ENCODE results near the gene MRPL34.
A peak's percentile ranks its signal among the peaks of the same experiment; 100 is the strongest.

The MRPL34 gene

GRCh38 chr19:17275441-17276175 is 30.1 kb upstream of the MRPL34 start:
- TF ChIP-seq CTCF (conservative IDR thresholded peaks at IDR 0.05) = no peak
- no peak overlapping the region for H3K27ac ChIP-seq

DNA sequence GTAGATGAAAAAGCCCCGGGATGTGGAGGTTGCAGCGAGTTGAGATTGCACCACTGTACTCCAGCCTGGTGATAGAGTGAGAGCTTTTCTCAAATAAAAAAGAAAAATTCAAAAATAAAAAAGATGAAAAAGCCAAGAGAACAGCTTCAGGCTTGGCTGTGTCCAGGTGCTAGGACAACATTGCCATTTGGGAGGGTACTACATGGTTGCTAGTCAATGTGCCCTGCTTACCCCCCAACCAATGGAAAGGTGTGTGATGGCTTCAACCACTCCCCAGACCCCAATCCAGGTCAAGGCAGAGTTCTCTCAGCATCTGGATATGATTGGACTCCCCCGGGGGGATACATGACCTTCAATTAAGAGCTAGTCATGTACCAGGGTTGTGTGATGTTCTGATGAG is 26.2 kb upstream of the MRPL34 start:
- no peak overlapping the region for H3K27ac ChIP-seq

GRCh38 chr19:17281391-17282304 is 24.0 kb upstream of the MRPL34 start, which contains the start of gene ANKLE1:
TSS of gene ANKLE1 (plus strand) at chr19:17281901. CDS start at chr19:17281921, 20 bp downstream.
- H3K27ac ChIP-seq = peak within 1 kb of the TSS; percentile 22; the same call in 1 of the 2 replicates
- TF ChIP-seq CTCF (conservative IDR thresholded peaks at IDR 0.05) = no peak

More for the DNA sequence above, 26.2 kb upstream of the MRPL34 start:
- no peak for TF ChIP-seq CTCF (conservative IDR thresholded peaks at IDR 0.05)

GRCh38 chr19:17282488-17283125 is 23.1 kb upstream of the MRPL34 start:
- H3K27ac ChIP-seq = peak overlapping the region; percentile 22; the same call in 1 of the 2 replicates
- peak; percentile 96 for TF ChIP-seq CTCF (conservative IDR thresholded peaks at IDR 0.05)

DNA sequence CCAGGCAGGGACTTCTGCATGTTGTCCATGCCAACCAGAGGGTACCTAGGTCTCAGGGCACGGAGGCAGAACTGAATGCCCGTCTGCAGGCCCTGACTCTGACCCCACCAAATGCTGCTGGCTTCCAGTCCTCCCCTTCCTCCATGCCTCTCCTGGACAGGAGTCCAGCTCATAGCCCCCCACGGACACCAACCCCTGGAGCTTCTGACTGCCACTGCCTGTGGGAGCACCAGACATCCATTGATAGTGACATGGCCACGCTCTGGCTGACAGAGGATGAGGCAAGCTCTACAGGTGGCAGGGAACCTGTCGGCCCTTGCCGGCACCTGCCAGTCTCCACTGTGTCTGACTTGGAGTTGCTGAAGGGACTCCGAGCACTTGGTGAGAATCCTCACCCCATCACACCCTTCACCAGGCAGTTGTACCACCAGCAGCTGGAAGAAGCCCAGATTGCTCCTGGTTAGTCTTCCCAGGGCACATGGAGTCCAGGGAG is 22.1 kb upstream of the MRPL34 start:
- no peak overlapping the region for H3K27ac ChIP-seq
- no peak for TF ChIP-seq CTCF (conservative IDR thresholded peaks at IDR 0.05)

DNA sequence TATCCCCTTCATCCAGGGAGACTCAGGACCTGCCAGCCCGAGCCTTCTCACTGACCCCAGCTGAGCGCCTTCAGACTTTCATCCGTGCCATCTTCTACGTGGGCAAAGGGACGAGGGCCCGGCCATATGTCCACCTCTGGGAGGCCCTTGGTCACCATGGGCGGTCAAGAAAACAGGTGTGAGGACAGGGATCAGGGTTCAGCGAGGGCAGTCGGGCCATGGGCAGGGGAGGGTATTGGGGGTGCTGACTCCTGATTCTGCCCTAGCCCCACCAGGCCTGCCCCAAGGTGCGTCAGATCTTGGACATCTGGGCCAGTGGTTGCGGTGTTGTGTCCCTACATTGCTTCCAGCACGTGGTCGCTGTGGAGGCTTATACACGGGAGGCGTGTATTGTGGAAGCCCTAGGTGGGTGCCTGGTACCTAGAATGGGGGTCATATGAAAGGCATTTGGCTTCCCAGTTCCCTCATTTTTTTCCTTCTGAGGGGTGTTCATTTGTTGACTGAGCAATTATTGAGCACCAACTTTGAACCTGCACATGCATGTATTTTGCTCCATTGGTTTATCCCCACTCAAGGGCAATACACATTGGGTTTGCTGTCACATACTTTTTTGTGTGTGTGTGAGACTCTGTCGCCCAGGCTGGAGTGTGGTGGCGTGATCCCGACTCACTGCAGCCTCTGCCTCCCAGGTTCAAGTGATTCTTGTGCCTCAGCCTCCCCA is 20.1 kb upstream of the MRPL34 start:
- TF ChIP-seq CTCF (conservative IDR thresholded peaks at IDR 0.05) = no peak
- no peak overlapping the region for H3K27ac ChIP-seq

Measured in VCaP (cell line).